ENCODE data around the gene ADCY4.

The ADCY4 gene

GRCh38 chr14:24310646-24311604 is 23.9 kb downstream of the ADCY4 start, which contains the start of gene LTB4R:
LTB4R (plus strand) TSS chr14:24311502; CDS start chr14:24315652, 4,150 bp downstream.
- Histone ChIP-seq H3K4me3 (replicated peaks; ENCODE audit: insufficient read depth, low read length) (peak within 1 kb of the TSS; percentile 47), H3K27me3 (ENCODE audit: insufficient read depth, poor library complexity, severe bottlenecking) (no peaks in the 10 kb centered on the region), H3K27ac (replicated peaks) (peak within 1 kb of the TSS; percentile 93)
- TF ChIP-seq, protein P1, sequence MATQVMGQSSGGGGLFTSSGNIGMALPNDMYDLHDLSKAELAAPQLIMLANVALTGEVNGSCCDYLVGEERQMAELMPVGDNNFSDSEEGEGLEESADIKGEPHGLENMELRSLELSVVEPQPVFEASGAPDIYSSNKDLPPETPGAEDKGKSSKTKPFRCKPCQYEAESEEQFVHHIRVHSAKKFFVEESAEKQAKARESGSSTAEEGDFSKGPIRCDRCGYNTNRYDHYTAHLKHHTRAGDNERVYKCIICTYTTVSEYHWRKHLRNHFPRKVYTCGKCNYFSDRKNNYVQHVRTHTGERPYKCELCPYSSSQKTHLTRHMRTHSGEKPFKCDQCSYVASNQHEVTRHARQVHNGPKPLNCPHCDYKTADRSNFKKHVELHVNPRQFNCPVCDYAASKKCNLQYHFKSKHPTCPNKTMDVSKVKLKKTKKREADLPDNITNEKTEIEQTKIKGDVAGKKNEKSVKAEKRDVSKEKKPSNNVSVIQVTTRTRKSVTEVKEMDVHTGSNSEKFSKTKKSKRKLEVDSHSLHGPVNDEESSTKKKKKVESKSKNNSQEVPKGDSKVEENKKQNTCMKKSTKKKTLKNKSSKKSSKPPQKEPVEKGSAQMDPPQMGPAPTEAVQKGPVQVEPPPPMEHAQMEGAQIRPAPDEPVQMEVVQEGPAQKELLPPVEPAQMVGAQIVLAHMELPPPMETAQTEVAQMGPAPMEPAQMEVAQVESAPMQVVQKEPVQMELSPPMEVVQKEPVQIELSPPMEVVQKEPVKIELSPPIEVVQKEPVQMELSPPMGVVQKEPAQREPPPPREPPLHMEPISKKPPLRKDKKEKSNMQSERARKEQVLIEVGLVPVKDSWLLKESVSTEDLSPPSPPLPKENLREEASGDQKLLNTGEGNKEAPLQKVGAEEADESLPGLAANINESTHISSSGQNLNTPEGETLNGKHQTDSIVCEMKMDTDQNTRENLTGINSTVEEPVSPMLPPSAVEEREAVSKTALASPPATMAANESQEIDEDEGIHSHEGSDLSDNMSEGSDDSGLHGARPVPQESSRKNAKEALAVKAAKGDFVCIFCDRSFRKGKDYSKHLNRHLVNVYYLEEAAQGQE (IDR thresholded peaks at IDR 0.05; ENCODE audit: insufficient replicate concordance, low read depth): no peak
- TF ChIP-seq, protein P2, sequence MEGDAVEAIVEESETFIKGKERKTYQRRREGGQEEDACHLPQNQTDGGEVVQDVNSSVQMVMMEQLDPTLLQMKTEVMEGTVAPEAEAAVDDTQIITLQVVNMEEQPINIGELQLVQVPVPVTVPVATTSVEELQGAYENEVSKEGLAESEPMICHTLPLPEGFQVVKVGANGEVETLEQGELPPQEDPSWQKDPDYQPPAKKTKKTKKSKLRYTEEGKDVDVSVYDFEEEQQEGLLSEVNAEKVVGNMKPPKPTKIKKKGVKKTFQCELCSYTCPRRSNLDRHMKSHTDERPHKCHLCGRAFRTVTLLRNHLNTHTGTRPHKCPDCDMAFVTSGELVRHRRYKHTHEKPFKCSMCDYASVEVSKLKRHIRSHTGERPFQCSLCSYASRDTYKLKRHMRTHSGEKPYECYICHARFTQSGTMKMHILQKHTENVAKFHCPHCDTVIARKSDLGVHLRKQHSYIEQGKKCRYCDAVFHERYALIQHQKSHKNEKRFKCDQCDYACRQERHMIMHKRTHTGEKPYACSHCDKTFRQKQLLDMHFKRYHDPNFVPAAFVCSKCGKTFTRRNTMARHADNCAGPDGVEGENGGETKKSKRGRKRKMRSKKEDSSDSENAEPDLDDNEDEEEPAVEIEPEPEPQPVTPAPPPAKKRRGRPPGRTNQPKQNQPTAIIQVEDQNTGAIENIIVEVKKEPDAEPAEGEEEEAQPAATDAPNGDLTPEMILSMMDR (IDR thresholded peaks at IDR 0.05; ENCODE audit: insufficient read depth, low read length): no peak
- TF ChIP-seq SPI1 (IDR thresholded peaks at IDR 0.05; ENCODE audit: borderline replicate concordance, low read depth): no peak
- no peak for TF ChIP-seq GABPA (IDR thresholded peaks at IDR 0.05; ENCODE audit: low read depth)
- no peak; the same call in 1 of the 2 replicates for TF ChIP-seq POLR2AphosphoS5 (IDR thresholded peaks at IDR 0.05; ENCODE audit: low read depth)
- peak; percentile 60 to 61 for DNase-seq (ENCODE audit: low read depth in 1 of 2, low spot score in 1 of 2)

DNA sequence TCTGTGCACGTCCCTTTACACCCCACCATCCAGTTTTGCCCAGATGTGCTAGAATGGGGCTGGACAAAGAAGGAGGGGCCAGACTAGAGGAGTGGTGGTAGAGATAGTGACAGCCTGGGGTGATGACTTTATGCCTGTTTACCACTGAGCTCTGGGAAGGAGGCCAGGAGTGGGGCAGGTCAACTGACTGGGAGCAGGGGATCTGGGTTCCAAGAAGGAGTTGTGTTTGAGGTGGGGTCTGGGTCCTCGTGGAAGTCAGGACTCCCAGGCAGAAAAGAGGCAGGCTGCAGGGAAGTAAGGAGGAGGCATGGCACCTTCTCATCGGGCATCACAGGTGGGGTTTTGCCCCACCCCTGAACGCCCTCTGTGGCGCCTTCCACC is 24.6 kb downstream of the ADCY4 start:
- H3K27me3 ChIP-seq (ENCODE audit: insufficient read depth, poor library complexity, severe bottlenecking): no peaks in the 10 kb centered on the region
- TF ChIP-seq GABPA (IDR thresholded peaks at IDR 0.05; ENCODE audit: low read depth): no peak
- TF ChIP-seq, protein P2 (IDR thresholded peaks at IDR 0.05; ENCODE audit: insufficient read depth, low read length): no peak
- no peak for TF ChIP-seq SPI1 (IDR thresholded peaks at IDR 0.05; ENCODE audit: borderline replicate concordance, low read depth)
- no peak for TF ChIP-seq POLR2AphosphoS5 (IDR thresholded peaks at IDR 0.05; ENCODE audit: low read depth)
- TF ChIP-seq, protein P1 (IDR thresholded peaks at IDR 0.05; ENCODE audit: insufficient replicate concordance, low read depth): no peak
- no peak for DNase-seq (ENCODE audit: low read depth in 1 of 2, low spot score in 1 of 2)
- peak overlapping the region; percentile 47 for H3K4me3 ChIP-seq (replicated peaks; ENCODE audit: insufficient read depth, low read length)
- H3K27ac ChIP-seq (replicated peaks): peak overlapping the region; percentile 93

- peak within 1 kb of the TSS; percentile 47 for H3K4me3 ChIP-seq (replicated peaks; ENCODE audit: insufficient read depth, low read length)
- 0 out of 2 replicates have a peak, but pooled peaks have one; percentile 15 for TF ChIP-seq POLR2AphosphoS5 (IDR thresholded peaks at IDR 0.05; ENCODE audit: low read depth)
- TF ChIP-seq, protein P1 (IDR thresholded peaks at IDR 0.05; ENCODE audit: insufficient replicate concordance, low read depth): no peak
- no peaks in the 10 kb centered on the region for H3K27me3 ChIP-seq (ENCODE audit: insufficient read depth, poor library complexity, severe bottlenecking)
- DNase-seq (ENCODE audit: low read depth in 1 of 2, low spot score in 1 of 2): no peak
- peak within 1 kb of the TSS; percentile 93 for H3K27ac ChIP-seq (replicated peaks)
Measured at GRCh38 chr14:24309538-24310264, 25.2 kb downstream of the ADCY4 start, which contains the start of gene LTB4R2. LTB4R2 (plus strand) TSS chr14:24310140; CDS start chr14:24310665, 525 bp downstream.

Measured in HL-60 (cell line).